GM23338 (cell line): ENCODE data around the gene NAALADL2. TPM values are rescaled to one million over a fixed set of nuclear protein-coding genes. Genes with fewer than 3 reads are reported as not detected.

Experiments
- ATAC-seq: fragments of 200-7000 bp; cut with Tn5 transposase; 3 replicates; pipeline ENCODE4 v1.9.1; 2020
- DNase-seq: peaks from one replicate; pipeline ENCODE4 v3.0.0-alpha.2; 2015; ENCODE audit warnings: low spot score
- H2AFZ ChIP-seq: fragments of 200-600 bp; sonication (generic); 2 replicates; pipeline ENCODE4 v1.8.0; 2016; ENCODE audit warnings: antibody characterized with exemption, mild to moderate bottlenecking, moderate library complexity
- H3F3A ChIP-seq: fragments of 200-600 bp; sonication (generic); replicated peaks from 2 replicates; pipeline ENCODE4 v1.8.0; 2017; ENCODE audit warnings: antibody characterized with exemption, mixed run types, low read depth
- H3K27ac ChIP-seq: fragments of 200-600 bp; sonication (generic); 2 replicates; pipeline ENCODE4 v1.6.1; 2016; ENCODE audit warnings: low read depth
- H3K27me3 ChIP-seq: fragments of 200-600 bp; sonication (generic); 2 replicates; pipeline ENCODE4 v1.8.0; 2016; ENCODE audit warnings: mild to moderate bottlenecking, mixed run types, moderate library complexity; ENCODE audit not compliant: insufficient read depth
- H3K36me3 ChIP-seq: fragments of 200-600 bp; sonication (generic); 2 replicates; pipeline ENCODE4 v1.8.0; 2016; ENCODE audit warnings: mild to moderate bottlenecking; ENCODE audit not compliant: insufficient read depth
- H3K4me1 ChIP-seq: fragments of 200-600 bp; sonication (generic); 2 replicates; pipeline ENCODE4 v1.8.0; 2016; ENCODE audit warnings: mild to moderate bottlenecking, moderate library complexity; ENCODE audit not compliant: insufficient read depth
- H3K4me2 ChIP-seq: fragments of 200-600 bp; sonication (generic); 2 replicates; pipeline ENCODE4 v1.7.1; 2017; ENCODE audit warnings: mixed run types
- H3K4me3 ChIP-seq: fragments of 200-600 bp; sonication (generic); 2 replicates; pipeline ENCODE4 v1.6.1; 2016; ENCODE audit warnings: mixed run types
- H3K79me2 ChIP-seq: fragments of 200-600 bp; sonication (generic); replicated peaks from 2 replicates; pipeline ENCODE4 v1.8.0; 2017; ENCODE audit warnings: mild to moderate bottlenecking; ENCODE audit not compliant: insufficient read depth
- H3K9me2 ChIP-seq: fragments of 200-600 bp; sonication (generic); 2 replicates; pipeline ENCODE4 v1.8.0; 2017; ENCODE audit not compliant: insufficient read depth
- H4K20me1 ChIP-seq: fragments of 200-600 bp; sonication (generic); replicated peaks from 2 replicates; pipeline ENCODE4 v1.8.0; 2017; ENCODE audit warnings: mild to moderate bottlenecking; ENCODE audit not compliant: insufficient read depth
- H3K27ac Mint-ChIP-seq: 2 replicates; pipeline ENCODE4 v1.8.0; 2020; ENCODE audit warnings: inconsistent platforms, mild to moderate bottlenecking, moderate library complexity, mixed read lengths
- H3K27me3 Mint-ChIP-seq: 3 replicates; pipeline ENCODE4 v1.8.0; 2022; ENCODE audit warnings: low read depth, mild to moderate bottlenecking, moderate library complexity, mixed read lengths, inconsistent platforms; ENCODE audit not compliant: insufficient read depth, poor library complexity
- H3K36me3 Mint-ChIP-seq: 3 replicates; pipeline ENCODE4 v1.8.0; 2021; ENCODE audit warnings: low read depth, mild to moderate bottlenecking, inconsistent platforms, moderate library complexity, mixed read lengths
- H3K4me1 Mint-ChIP-seq: 3 replicates; pipeline ENCODE4 v1.8.0; 2020; ENCODE audit warnings: mild to moderate bottlenecking, inconsistent platforms, mixed read lengths
- H3K4me3 Mint-ChIP-seq: 3 replicates; pipeline ENCODE4 v1.8.0; 2021; ENCODE audit warnings: moderate library complexity, mild to moderate bottlenecking, inconsistent platforms, mixed read lengths
- H3K9me3 Mint-ChIP-seq: 3 replicates; pipeline ENCODE4 v1.8.0; 2020; ENCODE audit warnings: moderate library complexity, mild to moderate bottlenecking, inconsistent platforms, mixed read lengths
- NANOG ChIP-seq: IDR thresholded peaks from 2 replicates; pipeline ENCODE4 v1.6.1; 2016; ENCODE audit warnings: antibody characterized with exemption, borderline replicate concordance
- ZNF331 ChIP-seq: fragments of 250-450 bp; sonication (Bioruptor Pico); IDR thresholded peaks from 2 replicates; pipeline ENCODE4 v1.5.0; 2020; ENCODE audit warnings: low read depth, mild to moderate bottlenecking, moderate library complexity
- polyA plus RNA-seq: library from polyadenylated mRNA; unstranded; fragments of >200 nt; fragmentation: Nextera tagmentation; extraction: Ambion mirVana; gene quantifications from 2 replicates; pipeline ENCODE4 v1.2.1, GENCODE V29; 2016
- total RNA-seq: library from RNA; depleted of rRNA; stranded (reverse); fragments of >200 nt; shearing (Covaris generic); gene quantifications from 2 replicates; pipeline ENCODE4 v1.2.3, GENCODE V29; 2014
- TF ChIP-seq, protein P1 (sequence below), 2 experiments: fragments of 200-600 bp in 1 of 2; sonication (generic) in 1 of 2; conservative IDR thresholded peaks; 2 replicates each; pipeline versions ENCODE4 v1.5.1 to v1.6.1; 2016 to 2017; ENCODE audit warnings: antibody characterized with exemption in 2 of 2, low read depth in 2 of 2, mild to moderate bottlenecking in 2 of 2, moderate library complexity in 1 of 2
- TF ChIP-seq, protein P2 (sequence below): IDR thresholded peaks from 2 replicates; pipeline ENCODE4 v1.6.1; 2016; ENCODE audit warnings: antibody characterized with exemption
- TF ChIP-seq, protein P3 (sequence below): IDR thresholded peaks from one replicate; pipeline ENCODE4 v1.6.1; 2018; ENCODE audit warnings: antibody characterized with exemption; ENCODE audit not compliant: unreplicated experiment

Gene NAALADL2
- total and polyA plus RNA-seq, 2 experiments from 2014 or later = 1.6 to 2.6 TPM

DNA sequence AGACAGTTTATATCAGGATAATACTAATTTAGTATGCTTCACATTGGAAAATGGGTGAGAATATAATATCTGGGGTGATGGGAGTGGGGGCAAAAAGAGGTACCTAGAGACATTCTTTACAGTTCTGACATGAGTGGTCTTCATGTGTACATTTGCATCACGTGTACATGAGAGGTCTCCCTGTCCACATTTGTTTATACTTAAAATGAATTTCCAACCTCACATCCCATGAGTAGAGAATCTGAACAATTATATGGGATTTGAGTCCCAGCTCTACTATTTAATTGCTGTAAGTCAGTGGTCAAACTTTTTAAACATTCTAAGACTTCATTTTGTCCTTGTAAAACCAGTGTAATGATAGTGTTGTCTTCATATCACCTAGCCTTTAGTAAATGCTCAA lies 408.4 kb downstream of the NAALADL2 start:
- Mint-ChIP-seq H3K4me3 (no peak overlapping the region), H3K9me3 (no peaks in the 10 kb centered on the region), H3K4me1 (no peaks in the 10 kb centered on the region; the same call in 2 of the 3 replicates), H3K27me3 (no peaks in the 10 kb centered on the region), H3K27ac (no peak overlapping the region), H3K36me3 (no peaks in the 10 kb centered on the region)
- ATAC-seq = no peak
- H3K4me2 ChIP-seq = no peak overlapping the region
- no peak overlapping the region for H3K27ac ChIP-seq
- H4K20me1 ChIP-seq = no peaks in the 10 kb centered on the region
- no peak for TF ChIP-seq ZNF331 (CRISPR knock-in tag)
- no peaks in the 10 kb centered on the region for H3K4me1 ChIP-seq
- no peak for DNase-seq
- H3K27me3 ChIP-seq = no peaks in the 10 kb centered on the region
- H3K4me3 ChIP-seq = no peak overlapping the region
- H2AFZ ChIP-seq = no peak overlapping the region
- H3K9me2 ChIP-seq = no peaks in the 10 kb centered on the region
- H3K36me3 ChIP-seq = no peaks in the 10 kb centered on the region
- H3K79me2 ChIP-seq = no peaks in the 10 kb centered on the region
- H3F3A ChIP-seq = no peaks in the 10 kb centered on the region

DNA sequence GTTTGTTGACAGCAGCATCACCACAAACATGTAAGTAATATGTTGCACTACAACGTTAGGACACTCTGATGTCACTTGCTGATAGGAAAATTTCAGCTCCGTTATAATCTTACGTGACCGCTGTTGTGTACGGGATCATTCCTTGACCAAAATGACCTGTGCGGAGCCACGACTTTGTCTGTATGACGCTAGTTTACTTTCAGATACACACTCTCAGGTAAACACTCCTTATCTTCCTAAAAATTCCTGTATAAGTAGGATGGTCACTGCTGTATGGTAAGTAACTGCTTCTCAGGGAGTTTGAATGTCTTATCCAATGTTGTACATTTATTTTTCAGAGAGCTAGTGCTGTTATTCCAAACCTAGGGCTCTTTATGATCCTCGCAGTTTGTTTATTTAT lies 410.3 kb downstream of the NAALADL2 start:
- no peak for DNase-seq
- H3K36me3 ChIP-seq = no peaks in the 10 kb centered on the region
- H3K79me2 ChIP-seq = no peaks in the 10 kb centered on the region
- H3K9me3 Mint-ChIP-seq = no peaks in the 10 kb centered on the region
- H3K27ac ChIP-seq = no peak overlapping the region
- no peak for ATAC-seq
- no peak overlapping the region for H3K27ac Mint-ChIP-seq
- H3K27me3 ChIP-seq = no peaks in the 10 kb centered on the region
- H3K4me1 ChIP-seq = no peaks in the 10 kb centered on the region
- no peak overlapping the region for H2AFZ ChIP-seq
- TF ChIP-seq, protein P1, sequence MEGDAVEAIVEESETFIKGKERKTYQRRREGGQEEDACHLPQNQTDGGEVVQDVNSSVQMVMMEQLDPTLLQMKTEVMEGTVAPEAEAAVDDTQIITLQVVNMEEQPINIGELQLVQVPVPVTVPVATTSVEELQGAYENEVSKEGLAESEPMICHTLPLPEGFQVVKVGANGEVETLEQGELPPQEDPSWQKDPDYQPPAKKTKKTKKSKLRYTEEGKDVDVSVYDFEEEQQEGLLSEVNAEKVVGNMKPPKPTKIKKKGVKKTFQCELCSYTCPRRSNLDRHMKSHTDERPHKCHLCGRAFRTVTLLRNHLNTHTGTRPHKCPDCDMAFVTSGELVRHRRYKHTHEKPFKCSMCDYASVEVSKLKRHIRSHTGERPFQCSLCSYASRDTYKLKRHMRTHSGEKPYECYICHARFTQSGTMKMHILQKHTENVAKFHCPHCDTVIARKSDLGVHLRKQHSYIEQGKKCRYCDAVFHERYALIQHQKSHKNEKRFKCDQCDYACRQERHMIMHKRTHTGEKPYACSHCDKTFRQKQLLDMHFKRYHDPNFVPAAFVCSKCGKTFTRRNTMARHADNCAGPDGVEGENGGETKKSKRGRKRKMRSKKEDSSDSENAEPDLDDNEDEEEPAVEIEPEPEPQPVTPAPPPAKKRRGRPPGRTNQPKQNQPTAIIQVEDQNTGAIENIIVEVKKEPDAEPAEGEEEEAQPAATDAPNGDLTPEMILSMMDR (conservative IDR thresholded peaks at IDR 0.05; ENCODE audit: low read depth in 2 of 2) = no peak
- TF ChIP-seq ZNF331 (CRISPR knock-in tag) (no peak), NANOG (no peak)
- TF ChIP-seq, protein P2, sequence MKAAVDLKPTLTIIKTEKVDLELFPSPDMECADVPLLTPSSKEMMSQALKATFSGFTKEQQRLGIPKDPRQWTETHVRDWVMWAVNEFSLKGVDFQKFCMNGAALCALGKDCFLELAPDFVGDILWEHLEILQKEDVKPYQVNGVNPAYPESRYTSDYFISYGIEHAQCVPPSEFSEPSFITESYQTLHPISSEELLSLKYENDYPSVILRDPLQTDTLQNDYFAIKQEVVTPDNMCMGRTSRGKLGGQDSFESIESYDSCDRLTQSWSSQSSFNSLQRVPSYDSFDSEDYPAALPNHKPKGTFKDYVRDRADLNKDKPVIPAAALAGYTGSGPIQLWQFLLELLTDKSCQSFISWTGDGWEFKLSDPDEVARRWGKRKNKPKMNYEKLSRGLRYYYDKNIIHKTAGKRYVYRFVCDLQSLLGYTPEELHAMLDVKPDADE = no peak
- TF ChIP-seq, protein P3, sequence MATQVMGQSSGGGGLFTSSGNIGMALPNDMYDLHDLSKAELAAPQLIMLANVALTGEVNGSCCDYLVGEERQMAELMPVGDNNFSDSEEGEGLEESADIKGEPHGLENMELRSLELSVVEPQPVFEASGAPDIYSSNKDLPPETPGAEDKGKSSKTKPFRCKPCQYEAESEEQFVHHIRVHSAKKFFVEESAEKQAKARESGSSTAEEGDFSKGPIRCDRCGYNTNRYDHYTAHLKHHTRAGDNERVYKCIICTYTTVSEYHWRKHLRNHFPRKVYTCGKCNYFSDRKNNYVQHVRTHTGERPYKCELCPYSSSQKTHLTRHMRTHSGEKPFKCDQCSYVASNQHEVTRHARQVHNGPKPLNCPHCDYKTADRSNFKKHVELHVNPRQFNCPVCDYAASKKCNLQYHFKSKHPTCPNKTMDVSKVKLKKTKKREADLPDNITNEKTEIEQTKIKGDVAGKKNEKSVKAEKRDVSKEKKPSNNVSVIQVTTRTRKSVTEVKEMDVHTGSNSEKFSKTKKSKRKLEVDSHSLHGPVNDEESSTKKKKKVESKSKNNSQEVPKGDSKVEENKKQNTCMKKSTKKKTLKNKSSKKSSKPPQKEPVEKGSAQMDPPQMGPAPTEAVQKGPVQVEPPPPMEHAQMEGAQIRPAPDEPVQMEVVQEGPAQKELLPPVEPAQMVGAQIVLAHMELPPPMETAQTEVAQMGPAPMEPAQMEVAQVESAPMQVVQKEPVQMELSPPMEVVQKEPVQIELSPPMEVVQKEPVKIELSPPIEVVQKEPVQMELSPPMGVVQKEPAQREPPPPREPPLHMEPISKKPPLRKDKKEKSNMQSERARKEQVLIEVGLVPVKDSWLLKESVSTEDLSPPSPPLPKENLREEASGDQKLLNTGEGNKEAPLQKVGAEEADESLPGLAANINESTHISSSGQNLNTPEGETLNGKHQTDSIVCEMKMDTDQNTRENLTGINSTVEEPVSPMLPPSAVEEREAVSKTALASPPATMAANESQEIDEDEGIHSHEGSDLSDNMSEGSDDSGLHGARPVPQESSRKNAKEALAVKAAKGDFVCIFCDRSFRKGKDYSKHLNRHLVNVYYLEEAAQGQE = no peak
- H3K36me3 Mint-ChIP-seq = no peaks in the 10 kb centered on the region
- no peak overlapping the region for H3K4me3 Mint-ChIP-seq
- no peaks in the 10 kb centered on the region for H3K9me2 ChIP-seq
- H4K20me1 ChIP-seq = no peaks in the 10 kb centered on the region
- no peaks in the 10 kb centered on the region for H3K27me3 Mint-ChIP-seq
- H3K4me1 Mint-ChIP-seq = no peaks in the 10 kb centered on the region; the same call in 2 of the 3 replicates
- no peak overlapping the region for H3K4me3 ChIP-seq
- no peak overlapping the region for H3K4me2 ChIP-seq
- H3F3A ChIP-seq = no peaks in the 10 kb centered on the region
